Retinal pigment epithelial cell (primary cell): ENCODE measurements around the gene FLNB.
A peak's percentile ranks its signal among the peaks of the same experiment; 100 is the strongest.

Experiments used
- DNase-seq: peaks from one replicate; pipeline ENCODE4 v3.0.0-alpha.2; 2010; ENCODE audit warnings: low read depth
- H3K4me3 ChIP-seq: 2 replicates; pipeline ENCODE4 v1.5.1; 2011; ENCODE audit warnings: mild to moderate bottlenecking, low read length, control low read depth, moderate library complexity
- TF ChIP-seq, protein P1 (sequence below): conservative IDR thresholded peaks from 2 replicates; pipeline ENCODE4 v1.5.1; 2011; ENCODE audit warnings: low read depth, low read length, control low read depth, inconsistent platforms

FLNB gene

DNA sequence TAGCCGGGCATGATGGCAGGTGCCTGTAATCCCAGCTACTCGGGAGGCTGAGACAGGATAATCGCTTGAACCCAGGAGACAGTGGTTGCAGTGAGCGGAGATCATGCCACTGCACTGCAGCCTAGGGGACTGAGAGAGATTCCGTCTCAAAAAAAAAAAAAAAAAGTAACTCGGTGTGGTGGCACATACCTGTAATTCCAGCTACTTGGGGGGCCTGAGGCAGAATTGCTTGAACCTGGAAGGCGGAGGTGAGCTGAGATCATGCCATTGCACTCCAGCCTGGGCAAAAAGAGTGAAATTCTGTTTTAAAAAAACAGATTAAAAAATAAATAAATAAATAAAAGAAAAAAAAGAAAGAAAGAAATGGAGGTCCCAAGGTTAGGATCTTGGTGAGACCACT is 6.2 kb upstream of the FLNB start:
- TF ChIP-seq, protein P1, sequence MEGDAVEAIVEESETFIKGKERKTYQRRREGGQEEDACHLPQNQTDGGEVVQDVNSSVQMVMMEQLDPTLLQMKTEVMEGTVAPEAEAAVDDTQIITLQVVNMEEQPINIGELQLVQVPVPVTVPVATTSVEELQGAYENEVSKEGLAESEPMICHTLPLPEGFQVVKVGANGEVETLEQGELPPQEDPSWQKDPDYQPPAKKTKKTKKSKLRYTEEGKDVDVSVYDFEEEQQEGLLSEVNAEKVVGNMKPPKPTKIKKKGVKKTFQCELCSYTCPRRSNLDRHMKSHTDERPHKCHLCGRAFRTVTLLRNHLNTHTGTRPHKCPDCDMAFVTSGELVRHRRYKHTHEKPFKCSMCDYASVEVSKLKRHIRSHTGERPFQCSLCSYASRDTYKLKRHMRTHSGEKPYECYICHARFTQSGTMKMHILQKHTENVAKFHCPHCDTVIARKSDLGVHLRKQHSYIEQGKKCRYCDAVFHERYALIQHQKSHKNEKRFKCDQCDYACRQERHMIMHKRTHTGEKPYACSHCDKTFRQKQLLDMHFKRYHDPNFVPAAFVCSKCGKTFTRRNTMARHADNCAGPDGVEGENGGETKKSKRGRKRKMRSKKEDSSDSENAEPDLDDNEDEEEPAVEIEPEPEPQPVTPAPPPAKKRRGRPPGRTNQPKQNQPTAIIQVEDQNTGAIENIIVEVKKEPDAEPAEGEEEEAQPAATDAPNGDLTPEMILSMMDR = no peak
- H3K4me3 ChIP-seq = no peak overlapping the region
- DNase-seq = no peak

GRCh38 chr3:58003093-58003492 is 5.1 kb upstream of the FLNB start:
- TF ChIP-seq, protein P1 = no peak
- DNase-seq = no peak

DNA sequence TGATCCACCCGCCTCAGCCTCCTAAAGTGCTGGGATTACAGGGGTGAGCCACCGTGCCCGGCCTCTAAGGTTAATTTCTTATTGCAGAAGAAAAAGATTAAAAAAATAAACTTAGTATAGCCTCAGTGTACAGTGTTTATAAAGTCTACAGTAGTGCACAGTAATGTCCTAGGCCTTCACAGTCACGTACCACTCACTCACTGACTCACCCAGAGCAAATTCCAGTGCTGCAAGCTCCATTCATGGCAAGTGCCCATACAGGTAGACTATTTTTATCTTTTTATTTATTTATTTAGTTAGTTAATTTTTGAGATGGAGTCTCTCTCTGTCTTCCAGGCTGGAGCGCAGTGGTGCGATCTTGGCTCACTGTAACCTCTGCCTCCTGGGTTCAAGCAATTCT is 3.2 kb upstream of the FLNB start:
- no peak for DNase-seq
- TF ChIP-seq, protein P1 = no peak
- H3K4me3 ChIP-seq = no peak overlapping the region

More at GRCh38 chr3:58003093-58003492, 5.1 kb upstream of the FLNB start:
- no peak overlapping the region for H3K4me3 ChIP-seq

GRCh38 chr3:58005669-58006068 is 2.6 kb upstream of the FLNB start:
- DNase-seq = no peak
- TF ChIP-seq, protein P1 = no peak
- H3K4me3 ChIP-seq = no peak overlapping the region

DNA sequence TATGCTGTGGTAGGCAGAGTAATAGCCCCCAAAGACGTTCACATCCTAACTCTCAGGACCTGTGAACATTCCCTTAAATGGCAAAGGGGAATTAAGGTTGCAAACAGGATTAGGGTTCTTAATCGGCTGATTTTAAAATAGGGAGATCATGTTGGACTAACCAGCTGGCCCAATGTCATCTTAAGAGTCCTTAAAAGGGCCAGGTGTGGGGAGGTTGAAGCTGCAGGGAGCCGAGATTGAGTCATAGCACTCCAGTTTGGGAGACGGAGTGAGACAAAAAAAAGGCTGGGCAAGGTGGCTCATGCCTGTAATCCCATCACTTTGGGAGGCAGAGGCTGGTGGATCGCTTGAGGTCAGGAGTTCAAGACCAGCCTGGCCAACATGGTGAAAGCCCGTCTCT is 1.6 kb upstream of the FLNB start:
- no peak overlapping the region for H3K4me3 ChIP-seq
- TF ChIP-seq, protein P1 = no peak
- DNase-seq = no peak

- TF ChIP-seq, protein P1 = no peak
- DNase-seq = no peak
- H3K4me3 ChIP-seq = peak overlapping the region; percentile 99
Observed at GRCh38 chr3:58009026-58009748, 965 bp downstream of the FLNB start.
